GM21717 (cell line): ENCODE measurements around the gene FGFBP2.

Experiments
- ATAC-seq: cut with Tn5 transposase; IDR thresholded peaks from one replicate; pipeline ENCODE4 v1.9.1; 2021; ENCODE audit warnings: mild to moderate bottlenecking, moderate library complexity; ENCODE audit not compliant: unreplicated experiment

The FGFBP2 gene

DNA sequence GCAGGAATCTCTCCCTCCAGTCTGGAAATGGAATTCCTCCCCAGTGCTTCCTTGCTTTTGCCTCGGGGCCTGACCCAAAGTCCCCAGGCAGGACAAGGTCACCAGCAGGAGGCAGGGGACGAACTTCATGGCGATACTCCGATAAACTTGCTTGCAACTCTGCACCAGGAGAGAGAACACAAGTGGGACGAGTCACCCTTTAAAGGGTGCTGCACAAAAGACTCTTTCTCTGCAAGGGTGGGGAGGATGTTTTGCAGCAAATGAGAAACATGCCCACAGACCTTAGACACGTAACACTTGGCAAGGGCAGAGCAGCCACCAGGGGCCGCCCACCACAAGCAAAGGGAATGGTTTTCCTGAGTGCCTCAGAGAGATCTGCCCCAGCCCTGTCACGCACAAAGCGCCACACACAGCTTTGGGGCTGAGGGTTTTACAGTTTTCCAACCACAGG, at the start of gene FGFBP2:
Gene FGFBP2, minus strand, starts transcription at position 175 of the 451 bp plus-strand sequence. Its CDS starts 46 bp downstream, at position 129.
- ATAC-seq: peak; percentile 55

DNA sequence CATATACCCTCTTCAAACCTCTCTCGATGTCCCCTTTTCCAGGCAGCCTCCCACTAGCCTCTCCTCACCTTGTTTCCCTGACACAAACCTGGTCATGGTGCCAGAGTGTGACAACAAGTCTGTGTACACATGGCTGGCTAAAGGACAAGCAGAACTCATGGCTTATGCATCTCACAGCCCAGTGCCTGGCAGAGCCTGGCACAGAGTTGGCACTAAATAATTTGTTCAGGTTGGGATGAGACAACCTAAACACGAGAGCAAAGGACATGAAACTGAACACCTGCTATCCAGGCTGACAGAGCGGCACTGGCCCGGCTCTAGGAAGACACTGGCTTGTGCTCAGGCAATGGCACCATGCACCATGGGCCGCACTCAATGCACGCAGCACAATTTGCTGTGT, 48.2 kb upstream of the FGFBP2 start:
- ATAC-seq: no peak

GRCh38 chr4:16009153-16009552, 46.2 kb upstream of the FGFBP2 start:
- no peak for ATAC-seq

DNA sequence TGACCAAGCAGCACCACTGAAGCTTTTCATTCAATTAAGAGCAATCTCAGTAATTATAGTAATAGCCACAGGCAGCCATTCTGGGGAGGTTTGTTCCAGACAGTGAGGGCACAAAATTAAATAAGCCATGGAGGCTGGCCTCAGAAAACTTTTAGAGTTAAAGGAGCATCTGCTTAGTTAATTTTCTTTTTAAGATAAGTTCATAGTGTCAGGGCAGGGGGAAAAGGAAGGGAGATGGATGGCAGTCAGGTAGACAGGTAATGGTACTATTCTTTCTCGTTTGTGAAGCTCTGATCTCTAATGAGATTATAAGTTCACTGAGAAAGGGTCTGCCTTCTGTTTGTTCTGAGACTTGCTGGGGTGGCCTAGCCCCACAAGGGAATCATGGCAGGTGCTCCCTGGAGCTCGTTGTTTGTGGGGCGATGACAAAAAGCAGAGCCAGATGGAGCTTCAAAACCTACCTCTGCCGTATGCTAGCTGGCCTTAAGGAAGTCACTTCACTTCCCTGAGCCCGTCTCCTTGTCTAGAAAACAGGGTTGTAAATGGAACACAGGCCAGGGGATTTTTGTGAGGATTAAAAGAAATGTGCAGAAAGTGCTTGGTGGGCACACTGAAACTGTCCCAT, 44.6 kb upstream of the FGFBP2 start:
- ATAC-seq: no peak

DNA sequence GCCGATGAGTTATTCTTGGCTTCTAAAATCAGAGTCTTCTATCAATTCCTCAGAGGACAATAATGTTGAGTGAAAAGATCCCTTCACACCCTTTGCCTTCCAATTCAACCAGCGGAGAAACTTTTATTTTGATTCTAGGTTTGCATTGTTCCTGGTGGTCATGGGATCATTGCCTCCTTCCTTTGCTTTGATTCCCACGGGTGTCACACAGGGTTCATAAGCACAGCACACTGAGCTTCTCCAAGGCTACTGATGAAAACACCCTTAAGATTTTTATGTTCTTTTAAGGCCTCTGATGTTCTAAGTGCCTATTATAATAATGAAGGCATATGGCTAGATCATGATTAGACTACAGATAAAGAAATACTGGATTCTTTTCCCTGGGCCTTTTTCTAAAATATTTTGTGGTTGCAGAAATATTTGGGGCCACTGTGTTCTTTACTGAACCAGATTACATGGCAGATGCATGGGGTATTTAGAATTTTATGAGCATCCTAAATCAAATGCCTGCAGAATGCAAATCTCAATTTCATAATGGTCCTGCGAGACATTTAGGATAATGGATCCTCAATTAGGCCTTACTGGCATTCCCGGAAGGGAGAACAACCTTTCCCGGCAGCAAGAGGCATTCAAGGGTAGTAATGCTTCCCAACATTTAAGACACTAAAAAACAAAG, 43.9 kb upstream of the FGFBP2 start:
- no peak for ATAC-seq

DNA sequence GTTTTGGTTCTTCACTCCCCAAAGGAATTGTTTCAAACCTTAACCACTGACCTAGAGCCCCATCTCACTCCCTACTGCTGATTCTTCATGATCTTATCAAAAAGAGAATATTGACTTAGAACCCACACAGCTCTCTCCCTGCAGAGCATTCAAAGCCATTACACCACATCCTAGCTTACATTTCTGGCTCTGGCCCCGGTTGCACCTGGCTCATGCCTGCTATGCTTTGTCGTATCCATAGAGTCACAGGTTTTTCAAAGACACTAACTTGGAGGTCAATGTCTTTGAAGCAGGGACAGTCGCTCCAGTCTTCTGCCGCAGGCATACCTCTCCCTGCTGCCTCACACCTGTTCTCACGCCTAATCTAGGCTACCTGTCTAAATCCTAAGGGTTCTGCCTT, 42.7 kb upstream of the FGFBP2 start:
- no peak for ATAC-seq

DNA sequence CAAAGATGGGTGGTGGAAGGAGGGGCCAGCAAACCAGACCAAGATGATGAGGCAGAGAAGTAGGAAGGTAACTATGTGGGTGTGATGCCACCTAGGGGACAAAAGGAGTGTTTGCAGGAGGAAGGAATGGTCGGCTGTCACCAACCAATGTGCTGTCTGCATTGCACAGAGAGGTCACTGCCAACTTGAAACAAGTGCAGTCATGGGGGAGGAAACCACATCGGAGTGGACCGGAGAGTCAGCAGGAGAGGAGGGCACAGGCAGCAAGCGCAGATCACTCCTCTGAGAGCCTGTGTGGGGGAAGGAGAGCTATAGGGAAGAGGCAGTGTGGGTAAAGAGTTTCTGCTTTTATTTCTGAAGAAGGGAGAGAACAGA, 38.5 kb upstream of the FGFBP2 start:
- peak; percentile 94 for ATAC-seq

- ATAC-seq: no peak
Measured at GRCh38 chr4:16000708-16001483, 37.9 kb upstream of the FGFBP2 start.

- ATAC-seq: peak; percentile 71
Measured at GRCh38 chr4:15996773-15997172, 33.8 kb upstream of the FGFBP2 start.

DNA sequence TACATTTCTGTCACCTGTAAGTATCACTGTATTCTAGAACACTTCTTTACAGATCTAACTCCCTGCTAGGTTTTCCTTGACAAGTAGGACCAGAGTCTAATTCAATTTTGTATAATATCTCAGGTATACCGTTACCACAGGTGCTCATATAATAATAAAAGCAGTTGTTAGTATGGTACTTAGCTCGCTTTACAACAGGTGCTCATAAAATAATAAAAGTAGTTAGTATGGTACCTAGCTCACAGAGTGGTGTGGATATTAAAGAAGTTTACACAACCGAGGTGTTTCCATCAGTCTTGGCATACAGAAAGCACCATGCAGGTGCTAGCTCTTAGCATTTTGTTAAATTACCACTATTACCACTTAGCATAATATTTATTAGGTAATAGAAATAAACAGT, 32.9 kb upstream of the FGFBP2 start:
- no peak for ATAC-seq

DNA sequence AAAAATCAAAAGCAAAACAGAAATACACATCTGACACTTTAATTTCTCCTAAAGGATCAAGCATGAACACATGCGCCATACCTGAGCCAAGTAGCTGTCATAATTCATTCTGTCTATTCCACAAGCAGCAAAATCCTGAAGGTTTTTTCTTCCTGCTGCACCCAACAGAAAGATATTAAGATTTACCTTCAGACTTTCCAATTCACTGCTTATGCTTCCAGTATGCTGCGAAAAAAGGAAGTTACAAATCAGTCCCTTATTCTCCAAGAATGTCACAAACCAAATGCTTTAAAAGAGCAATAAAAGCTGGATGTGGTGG, 29.2 kb upstream of the FGFBP2 start:
- ATAC-seq: no peak

GRCh38 chr4:15990570-15991285, 27.8 kb upstream of the FGFBP2 start:
- no peak for ATAC-seq

GRCh38 chr4:15989424-15989823, 26.4 kb upstream of the FGFBP2 start:
- ATAC-seq: no peak

GRCh38 chr4:15988222-15988621, 25.2 kb upstream of the FGFBP2 start:
- ATAC-seq: no peak

DNA sequence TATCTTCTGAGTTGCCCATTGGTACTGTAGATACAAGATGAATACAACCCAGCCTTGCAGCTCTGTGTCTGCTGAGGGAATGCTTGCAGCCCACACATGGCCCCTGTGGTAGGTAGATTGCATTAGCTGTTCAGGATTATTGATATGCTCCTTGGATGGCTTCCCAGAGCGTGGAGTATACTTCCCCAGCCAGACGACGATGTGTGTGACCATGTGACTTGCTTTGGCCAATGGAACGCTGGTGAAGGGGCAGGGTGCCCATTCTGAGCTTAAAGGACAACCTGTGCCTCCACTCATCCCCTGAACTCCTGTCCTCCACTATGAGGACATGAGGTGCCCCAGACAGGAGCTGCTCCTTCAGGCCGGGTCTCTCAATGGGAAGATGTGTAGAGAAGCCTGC, 23.9 kb upstream of the FGFBP2 start:
- ATAC-seq: no peak

- no peak for ATAC-seq
Measured at GRCh38 chr4:15983610-15984009, 20.6 kb upstream of the FGFBP2 start.

DNA sequence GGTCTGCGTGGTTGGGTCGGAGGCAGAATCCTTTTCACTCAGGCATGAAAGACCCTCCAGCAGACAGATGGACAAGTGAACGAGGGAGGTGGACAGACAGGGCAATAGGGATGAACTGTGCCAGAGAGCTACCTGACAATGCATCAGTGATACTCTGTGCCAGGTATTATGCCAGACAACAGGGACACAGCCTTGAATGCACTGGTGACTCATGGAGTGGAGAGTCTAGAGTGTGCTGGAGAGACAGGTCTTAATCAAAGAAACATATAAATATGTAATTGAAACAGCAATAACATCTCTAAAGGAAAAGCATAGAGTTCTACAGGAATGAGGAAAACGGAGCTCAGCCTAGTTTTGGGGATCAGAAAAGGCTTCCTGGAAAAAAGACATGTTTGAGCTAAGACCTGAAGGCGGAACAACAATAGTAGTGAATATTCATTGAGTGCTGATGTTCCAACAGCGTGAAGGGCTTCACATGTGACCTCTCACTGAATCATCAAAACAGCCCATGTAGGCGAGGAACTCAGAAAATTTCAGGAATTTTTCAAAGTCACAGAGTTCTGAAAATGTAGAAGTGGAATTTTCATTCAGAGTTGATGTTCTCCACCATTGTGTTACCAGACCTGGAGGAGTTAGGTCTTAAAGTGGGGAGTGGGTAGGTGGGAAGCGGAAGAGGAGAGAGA, 20.0 kb upstream of the FGFBP2 start:
- no peak for ATAC-seq

DNA sequence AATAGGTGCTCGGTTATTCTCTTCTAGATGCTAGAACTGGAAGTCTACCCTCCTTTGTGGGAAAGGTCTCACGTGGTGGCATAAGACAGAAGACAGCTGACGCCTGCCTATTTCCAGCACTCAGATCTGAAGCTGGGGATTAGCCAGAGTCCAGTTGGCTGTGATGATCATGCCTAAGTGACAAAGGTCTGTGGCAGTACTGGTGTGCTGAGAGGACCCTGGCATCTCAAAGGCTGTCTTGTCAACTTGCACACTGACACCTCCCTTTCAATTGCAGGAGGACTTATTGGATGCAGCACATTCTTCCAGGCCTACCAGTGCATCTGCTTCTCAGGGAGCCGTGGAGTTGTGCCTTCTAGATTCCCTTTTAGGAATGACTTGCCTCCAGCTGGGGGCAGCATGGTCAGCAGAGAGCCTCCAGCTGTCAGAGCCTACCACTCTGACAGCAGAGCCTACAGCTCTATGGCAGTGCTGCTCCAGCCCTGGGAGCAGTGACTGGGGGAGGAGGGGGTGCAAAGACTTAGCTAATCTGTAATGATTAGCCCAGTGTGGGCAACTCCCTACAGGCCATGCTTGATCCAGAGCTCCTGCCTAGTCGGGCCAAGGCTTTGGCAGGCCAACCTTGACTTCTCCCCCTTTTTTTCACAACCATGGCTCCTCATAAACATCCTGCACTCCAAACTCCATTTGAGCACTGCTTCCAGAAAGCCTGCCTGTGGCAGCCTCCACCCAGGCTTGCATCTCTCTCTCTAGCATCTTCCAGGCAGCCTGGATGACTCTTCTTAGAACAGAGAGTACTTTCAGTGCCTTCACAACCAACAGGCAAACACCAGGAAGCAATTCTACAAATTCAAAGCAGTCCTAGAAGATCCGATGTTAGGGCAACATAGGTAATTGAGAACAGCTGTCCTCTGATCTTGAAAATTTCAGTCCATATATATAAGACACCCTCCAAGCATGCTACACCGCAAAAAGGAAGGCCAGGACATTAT, 13.8 kb upstream of the FGFBP2 start:
- ATAC-seq: no peak

DNA sequence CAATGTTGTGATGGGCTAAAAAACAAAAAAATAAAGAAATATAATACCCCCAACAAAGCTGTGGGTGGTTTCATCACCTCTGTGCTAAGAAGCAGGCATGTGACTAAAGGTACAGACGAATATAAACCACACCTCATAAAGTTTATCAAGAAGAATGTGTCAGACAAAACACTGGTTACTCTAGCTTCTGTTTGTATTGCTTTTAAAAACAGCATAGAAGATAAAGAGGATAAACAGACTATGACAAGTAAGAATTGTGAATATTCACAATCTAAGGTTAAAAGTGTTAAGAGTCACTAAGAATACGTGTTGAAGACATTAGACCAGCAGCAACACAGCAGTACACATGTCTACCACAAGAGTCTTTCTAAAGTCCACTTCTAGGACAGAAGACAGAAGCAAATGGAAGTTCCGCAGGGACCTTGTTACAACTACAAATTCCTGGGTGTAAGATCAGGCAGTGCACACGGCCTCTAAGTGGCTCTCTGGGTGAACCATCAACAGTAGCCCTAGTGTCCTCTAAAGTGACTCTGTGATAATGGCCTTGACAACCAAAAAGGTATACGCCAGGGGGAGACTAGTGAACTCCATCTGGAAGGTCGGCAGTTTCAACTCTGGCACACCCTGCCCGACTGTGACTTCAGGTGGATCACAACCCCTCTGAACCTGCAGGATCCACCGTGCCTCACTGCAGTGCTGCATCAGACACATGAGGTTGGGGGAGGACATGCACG, 8.3 kb upstream of the FGFBP2 start:
- no peak for ATAC-seq
